ENCODE results near the gene YIPF1. TPM values are rescaled to one million over a fixed set of nuclear protein-coding genes. Genes with fewer than 3 reads are reported as not detected.

The YIPF1 gene
- total RNA-seq, 4 donors from 2014 or later, result 6.7 to 25.9 (median 14.8) TPM

DNA sequence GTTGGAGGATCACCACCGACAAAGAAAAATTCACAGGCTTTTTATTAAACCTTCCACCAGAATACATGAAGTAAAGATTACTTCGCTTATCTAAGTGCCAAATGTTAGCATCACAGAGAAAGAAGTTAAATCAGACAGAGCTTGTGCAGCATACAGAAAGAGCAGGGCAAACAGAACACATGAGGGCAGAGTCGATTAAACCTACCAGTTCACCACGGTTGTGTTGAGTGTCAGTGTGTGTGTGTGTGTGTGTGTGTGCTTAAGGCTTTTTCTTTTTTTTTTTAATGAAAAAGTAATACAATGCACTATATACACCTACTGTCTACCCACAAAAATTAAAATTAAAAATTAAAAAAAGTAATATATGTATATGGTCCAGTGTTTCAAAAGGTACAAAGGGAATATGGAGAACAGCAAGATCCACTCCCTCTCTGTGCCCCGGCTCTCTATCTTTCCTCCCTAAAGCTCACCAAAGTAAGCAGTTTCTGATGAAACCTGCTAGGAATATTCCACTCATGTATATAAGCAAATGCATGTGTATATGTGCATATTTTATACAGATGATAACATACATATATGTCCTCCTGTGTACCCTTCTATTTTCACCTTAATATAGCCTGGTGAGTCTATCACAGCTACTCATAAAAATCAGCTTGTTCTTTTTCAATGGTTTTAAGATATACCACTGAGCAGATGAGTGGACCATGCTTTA is 17.7 kb downstream of the YIPF1 start:
- Histone ChIP-seq H3K4me1 (no peaks in the 10 kb centered on the region), H3K36me3 (no peaks in the 10 kb centered on the region), H3K4me3 (no peak overlapping the region), H3K27me3 (no peaks in the 10 kb centered on the region), H3K27ac (no peak overlapping the region), H3K9me3 (no peaks in the 10 kb centered on the region)
- intact Hi-C loops (cut with DNase I; ENCODE audit: low total_unique reads), result no loop called here
- DNase-seq, result no peak
- no peak for TF ChIP-seq POLR2A (IDR thresholded peaks at IDR 0.05)
- TF ChIP-seq, protein P1, sequence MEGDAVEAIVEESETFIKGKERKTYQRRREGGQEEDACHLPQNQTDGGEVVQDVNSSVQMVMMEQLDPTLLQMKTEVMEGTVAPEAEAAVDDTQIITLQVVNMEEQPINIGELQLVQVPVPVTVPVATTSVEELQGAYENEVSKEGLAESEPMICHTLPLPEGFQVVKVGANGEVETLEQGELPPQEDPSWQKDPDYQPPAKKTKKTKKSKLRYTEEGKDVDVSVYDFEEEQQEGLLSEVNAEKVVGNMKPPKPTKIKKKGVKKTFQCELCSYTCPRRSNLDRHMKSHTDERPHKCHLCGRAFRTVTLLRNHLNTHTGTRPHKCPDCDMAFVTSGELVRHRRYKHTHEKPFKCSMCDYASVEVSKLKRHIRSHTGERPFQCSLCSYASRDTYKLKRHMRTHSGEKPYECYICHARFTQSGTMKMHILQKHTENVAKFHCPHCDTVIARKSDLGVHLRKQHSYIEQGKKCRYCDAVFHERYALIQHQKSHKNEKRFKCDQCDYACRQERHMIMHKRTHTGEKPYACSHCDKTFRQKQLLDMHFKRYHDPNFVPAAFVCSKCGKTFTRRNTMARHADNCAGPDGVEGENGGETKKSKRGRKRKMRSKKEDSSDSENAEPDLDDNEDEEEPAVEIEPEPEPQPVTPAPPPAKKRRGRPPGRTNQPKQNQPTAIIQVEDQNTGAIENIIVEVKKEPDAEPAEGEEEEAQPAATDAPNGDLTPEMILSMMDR (IDR thresholded peaks at IDR 0.05), result no peak

DNA sequence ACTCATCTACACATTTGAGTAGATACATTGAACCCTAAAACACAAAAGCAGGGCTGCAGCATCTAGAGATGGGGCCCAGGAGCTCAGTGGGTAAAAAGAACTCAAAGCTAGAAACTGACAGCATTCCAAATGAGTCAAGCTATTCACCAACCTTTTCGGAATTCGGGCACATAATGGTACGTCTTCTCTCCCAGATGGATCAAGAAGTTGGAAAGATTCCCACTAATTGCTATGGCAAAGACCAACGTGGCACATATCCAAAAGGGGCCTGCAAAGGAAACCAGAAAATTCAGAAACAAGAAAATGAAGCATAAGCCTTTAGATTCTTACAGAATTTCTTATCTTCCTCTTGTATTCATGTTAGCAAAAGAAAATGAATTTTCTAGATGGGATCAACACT is 18.4 kb downstream of the YIPF1 start:
- Histone ChIP-seq H3K27ac (no peak overlapping the region), H3K27me3 (no peaks in the 10 kb centered on the region), H3K4me1 (no peaks in the 10 kb centered on the region), H3K9me3 (no peaks in the 10 kb centered on the region), H3K4me3 (no peak overlapping the region), H3K36me3 (no peaks in the 10 kb centered on the region)
- intact Hi-C loops (cut with DNase I; ENCODE audit: low total_unique reads), result no loop called here
- TF ChIP-seq, protein P1 (IDR thresholded peaks at IDR 0.05), result no peak
- DNase-seq, result no peak

DNA sequence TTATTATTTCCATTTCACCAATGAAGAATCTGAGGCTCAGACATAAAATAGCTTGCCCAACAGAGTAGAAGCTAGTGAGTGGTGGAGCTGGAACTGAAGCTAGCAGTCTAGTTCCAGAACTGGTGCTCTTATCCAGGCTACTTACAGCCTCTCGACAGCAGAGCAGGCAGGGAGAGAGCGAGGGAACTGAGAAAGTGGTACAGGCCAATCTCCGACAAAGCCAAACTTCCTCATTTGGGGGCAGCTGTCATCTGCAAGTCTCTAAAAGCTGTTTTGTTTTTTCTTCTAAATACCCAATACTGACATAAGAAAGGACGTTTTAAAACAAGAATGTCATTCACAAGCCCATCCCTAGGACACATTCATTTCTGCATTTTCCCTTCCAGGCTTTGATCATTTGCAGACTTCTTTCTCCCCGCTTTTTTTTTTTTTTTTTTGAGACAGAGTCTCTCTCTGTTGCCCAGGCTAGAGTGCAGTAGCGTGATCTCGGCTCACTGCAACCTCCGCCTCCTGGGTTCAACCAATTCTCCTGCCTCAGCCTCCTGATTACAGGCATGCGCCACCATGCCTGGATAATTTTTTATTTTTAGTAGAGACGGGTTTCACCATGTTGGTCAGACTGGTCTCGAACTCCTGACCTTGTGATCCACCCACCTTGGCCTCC is 20.0 kb downstream of the YIPF1 start:
- Histone ChIP-seq H3K36me3 (no peaks in the 10 kb centered on the region), H3K9me3 (no peaks in the 10 kb centered on the region)
- intact Hi-C loops (cut with DNase I; ENCODE audit: low total_unique reads), result no loop called here

DNA sequence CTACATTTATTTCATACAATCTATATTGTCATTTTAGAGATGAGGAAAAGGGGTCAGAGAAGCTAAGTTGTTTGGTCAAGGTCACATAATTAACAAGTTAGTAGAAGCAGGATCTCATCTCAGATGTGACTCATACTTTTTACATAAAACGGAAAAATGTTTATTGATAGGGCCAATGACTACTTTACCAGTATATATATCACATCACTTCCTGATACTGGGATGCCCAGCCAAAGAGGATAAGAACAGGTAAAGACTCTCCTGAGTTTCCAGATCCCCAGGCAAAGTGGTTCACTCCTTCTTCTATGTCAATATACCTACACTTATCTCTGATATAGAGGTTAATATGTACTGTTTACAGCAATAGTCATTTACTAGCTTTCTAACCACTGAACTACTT is 21.0 kb downstream of the YIPF1 start:
- Histone ChIP-seq H3K9me3 (no peaks in the 10 kb centered on the region), H3K27ac (no peak overlapping the region), H3K4me3 (no peak overlapping the region), H3K27me3 (no peaks in the 10 kb centered on the region), H3K36me3 (no peaks in the 10 kb centered on the region), H3K4me1 (no peaks in the 10 kb centered on the region)
- no peak for DNase-seq
- no peak for TF ChIP-seq POLR2A (IDR thresholded peaks at IDR 0.05)
- TF ChIP-seq, protein P1 (IDR thresholded peaks at IDR 0.05), result no peak
- intact Hi-C loops (cut with DNase I; ENCODE audit: low total_unique reads), result no loop called here

More for the DNA sequence above, 20.0 kb downstream of the YIPF1 start:
- H3K4me3 ChIP-seq, result no peak overlapping the region
- no peak for DNase-seq
- H3K27me3 ChIP-seq, result no peaks in the 10 kb centered on the region
- TF ChIP-seq POLR2A (IDR thresholded peaks at IDR 0.05), result no peak
- TF ChIP-seq, protein P1 (IDR thresholded peaks at IDR 0.05), result no peak
- no peak overlapping the region for H3K27ac ChIP-seq
- no peaks in the 10 kb centered on the region for H3K4me1 ChIP-seq

DNA sequence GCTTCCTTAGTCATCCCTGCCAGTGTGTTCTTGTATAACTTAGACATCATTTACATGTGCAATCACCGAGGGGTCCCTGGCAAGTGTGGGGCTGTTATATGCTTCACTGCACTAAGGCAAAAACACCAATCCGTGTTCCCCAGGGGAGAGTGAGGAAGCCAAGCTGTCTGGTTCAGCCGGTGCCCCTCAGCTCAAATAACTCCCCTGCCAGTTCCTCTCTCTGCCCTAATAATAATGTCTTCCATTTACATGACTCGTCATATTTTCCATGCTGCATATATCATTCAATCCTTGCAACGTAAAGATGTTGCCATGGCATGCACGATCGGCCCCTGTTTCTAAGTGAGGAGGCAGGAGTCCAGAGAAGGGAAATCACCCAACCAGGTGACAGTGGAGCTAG is 27.1 kb downstream of the YIPF1 start:
- intact Hi-C loops (cut with DNase I; ENCODE audit: low total_unique reads), result no loop called here
- no peaks in the 10 kb centered on the region for H3K4me1 ChIP-seq
- no peak overlapping the region for H3K27ac ChIP-seq
- H3K4me3 ChIP-seq, result no peak overlapping the region
- no peak for DNase-seq
- TF ChIP-seq, protein P1 (IDR thresholded peaks at IDR 0.05), result no peak
- no peak for TF ChIP-seq POLR2A (IDR thresholded peaks at IDR 0.05)
- no peaks in the 10 kb centered on the region for H3K36me3 ChIP-seq
- no peaks in the 10 kb centered on the region for H3K9me3 ChIP-seq
- H3K27me3 ChIP-seq, result no peaks in the 10 kb centered on the region
